Measurements from ENCODE around the gene RGS9.
"Not testable (repeated sequence)": the region's sequence is repeated elsewhere in the genome, so short reads cannot be mapped to it uniquely, and the experiment has no call there.

The RGS9 gene

DNA sequence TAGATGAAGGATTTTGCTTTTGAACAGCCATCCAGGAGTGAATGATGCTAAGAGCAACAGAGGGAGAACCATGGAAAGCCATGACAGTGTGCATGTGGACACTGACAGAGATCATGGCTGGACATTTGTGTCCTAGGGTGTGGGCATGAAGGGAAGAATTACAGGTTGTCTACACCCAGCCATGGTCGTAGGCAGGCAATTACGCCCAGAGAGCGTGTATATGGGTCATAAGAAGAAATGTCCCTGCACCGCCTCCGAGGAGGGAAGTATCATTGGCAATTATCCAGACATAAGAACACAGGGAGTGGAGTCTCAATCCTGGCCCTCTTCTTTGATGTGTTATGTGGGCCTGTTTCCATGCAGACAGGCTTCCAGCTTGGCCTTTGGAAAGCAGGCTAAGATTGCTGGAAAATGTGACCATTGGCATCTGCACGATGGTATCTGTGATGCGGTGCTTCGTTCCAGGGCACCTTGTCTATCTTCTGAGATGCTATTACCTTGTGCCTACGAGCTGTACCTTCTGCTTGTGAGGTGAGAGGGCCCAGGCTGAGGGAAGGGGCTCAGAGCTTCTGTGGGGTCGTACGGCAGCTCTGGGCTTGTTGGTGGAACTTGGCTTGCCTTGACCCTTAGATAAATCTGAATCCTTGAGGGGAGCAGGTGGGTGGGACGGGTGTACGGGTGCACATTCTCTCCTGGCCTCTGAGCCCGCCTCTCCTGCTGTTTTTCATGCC lies 19.8 kb downstream of the RGS9 start:
- no peak for DNase-seq (ENCODE audit: low spot score)

DNA sequence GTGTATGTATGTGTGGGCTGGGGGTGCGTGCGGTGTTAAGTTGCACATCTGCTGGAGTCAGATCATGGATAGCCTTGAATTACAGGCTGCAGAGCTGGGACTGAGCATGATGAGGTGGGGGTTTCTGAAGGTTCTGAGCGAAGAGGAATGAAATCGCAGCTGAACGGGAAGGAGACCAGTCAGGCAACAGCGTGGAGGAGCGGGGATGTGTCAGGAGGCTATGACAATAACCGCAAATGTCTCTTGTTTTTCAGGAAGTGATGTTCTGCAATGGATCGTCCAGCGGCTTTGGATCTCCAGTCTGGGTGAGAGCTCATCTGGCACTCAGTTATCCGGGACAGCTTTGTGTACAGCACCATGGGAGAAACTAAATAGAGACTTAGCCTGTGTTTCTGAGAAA lies 20.9 kb downstream of the RGS9 start:
- DNase-seq (ENCODE audit: low spot score): no peak

DNA sequence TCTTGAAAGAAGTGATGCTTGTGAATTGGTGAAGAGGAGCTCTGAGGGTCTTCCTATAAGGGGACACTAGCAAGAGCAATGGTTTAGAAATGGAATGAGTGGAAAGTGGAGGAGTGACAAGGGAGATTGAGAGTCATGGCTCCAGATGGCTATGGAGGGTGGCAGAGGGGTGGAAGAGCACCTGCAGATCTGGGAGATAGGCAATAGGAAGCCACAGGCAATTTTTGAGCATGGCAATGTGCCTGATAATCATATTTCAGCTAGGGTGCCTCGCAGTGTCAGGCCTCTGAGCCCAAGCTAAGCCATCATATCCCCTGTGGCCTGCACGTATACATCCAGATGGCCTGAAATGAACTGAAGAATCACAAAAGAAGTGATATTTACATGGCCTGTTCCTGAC lies 21.5 kb downstream of the RGS9 start:
- no peak for DNase-seq (ENCODE audit: low spot score)

DNA sequence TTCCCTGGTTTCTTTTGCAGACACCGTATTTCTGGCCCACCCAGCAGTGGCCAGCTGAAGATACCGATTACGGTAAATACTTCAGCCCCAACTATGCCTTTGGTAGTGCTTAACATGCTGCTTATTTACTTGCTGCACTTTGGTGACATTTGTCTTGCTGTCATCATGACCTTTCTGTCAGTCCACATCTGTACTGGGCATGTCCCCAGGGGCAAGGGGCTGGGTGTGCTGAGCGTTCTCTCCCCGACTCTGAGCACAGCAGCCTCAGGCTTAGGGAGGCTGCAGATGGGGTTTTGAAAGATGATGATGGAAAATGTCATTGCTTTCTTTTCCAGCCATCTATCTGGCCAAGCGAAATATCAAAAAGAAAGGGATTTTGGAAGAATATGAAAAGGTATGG lies 23.3 kb downstream of the RGS9 start:
- DNase-seq (ENCODE audit: low spot score): no peak

DNA sequence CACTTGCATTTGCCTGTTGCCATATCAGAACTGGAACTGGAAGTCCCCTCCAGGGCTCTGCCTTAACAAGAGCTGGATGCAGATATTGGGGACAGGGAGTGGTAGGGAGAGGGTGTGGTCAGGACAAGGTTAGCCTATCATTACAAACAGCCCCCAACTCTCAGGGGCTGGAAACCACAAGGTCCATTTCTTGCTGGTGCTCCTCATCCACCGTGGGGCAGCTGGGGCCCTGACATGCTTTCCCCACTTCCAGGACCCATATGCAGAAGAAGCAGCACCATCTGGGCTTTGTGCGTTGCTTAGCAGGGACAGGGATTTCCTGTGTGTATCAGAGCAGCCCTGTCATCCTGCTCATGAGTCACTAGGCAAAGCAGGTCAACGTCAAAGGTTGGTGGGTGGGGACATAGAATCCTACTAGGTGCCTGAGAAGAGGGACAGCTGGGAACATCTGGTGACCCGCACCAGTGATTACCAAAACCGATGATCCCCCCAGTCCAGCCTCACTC lies 26.9 kb downstream of the RGS9 start:
- DNase-seq (ENCODE audit: low spot score): no peak

DNA sequence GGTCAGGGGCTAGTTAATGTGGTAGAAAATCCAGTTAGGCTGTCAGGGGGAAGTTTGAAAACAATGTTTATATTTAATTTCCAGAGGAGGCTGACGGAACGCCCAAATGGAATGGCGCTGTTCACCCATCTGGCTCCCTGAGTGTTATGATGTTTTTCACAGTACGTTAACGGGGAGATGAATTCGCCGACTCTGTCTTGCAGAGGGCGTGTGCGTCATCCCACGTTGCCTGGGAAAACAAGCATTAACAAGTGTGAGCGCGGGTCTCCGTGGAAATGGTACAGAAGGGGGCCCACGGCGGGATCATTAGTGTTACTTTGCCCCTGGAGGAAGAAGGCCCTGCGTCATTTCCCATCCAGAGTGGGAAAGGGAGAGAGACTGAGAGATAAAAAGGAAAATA lies 29.6 kb downstream of the RGS9 start:
- DNase-seq (ENCODE audit: low spot score): no peak

DNA sequence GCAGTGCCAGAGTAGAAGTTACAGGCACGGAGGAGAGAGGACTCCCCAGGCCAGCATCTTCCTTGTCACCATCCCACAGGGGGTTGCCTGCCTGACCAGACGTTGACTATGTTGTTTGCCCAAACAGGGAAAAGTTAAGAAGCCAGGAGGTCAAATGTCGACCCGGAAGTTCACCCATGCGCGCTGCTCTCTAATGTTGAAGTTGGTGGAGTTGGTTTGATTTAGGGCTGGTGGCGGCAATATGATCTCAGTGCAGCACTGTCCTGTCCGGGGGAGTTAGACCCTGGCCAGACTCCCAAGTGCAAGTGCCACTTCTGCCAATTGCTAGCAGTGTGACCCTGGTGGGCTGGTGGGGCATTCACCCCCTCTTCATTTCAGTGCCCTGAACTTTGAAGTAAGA lies 30.4 kb downstream of the RGS9 start:
- no peak for DNase-seq (ENCODE audit: low spot score)

DNA sequence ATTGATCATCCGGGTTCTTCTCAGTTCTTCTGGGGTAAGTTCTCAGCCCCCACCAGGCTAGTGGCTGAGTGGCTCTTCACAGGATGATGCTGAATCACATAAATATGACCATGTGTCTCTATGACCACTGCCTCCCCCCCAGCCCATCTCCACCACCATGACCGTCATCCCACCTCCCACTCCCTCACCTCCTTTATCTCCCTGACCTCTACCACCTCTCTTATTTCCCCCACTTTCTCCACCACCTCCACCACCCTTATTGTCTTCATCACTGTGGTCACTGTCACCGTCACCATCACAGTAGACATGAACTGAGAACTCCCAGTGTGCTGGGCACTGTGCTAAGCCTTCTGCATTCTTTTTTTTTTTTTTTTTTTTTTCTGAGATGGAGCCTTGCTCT lies 32.5 kb downstream of the RGS9 start:
- DNase-seq (ENCODE audit: low spot score): no peak

DNA sequence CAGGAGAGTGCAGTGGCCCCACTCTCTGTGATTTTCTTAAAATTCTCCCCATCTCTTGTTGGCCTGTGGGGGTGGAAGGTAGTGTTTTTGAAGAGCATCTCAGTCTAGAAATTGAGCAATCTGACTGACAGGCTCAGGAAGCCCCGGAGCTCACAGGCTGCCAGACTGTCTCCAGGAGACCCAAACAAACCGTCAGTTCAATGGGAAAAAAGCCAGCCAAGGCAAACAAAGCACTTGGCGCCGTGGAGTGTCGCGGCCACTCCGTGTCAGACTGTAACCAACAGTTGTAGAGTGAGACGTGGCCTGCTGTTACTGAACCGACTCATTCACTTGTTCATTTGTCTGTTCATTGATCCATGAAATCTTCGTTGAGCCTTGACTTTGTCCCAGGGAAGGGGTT lies 33.7 kb downstream of the RGS9 start:
- no peak for DNase-seq (ENCODE audit: low spot score)

DNA sequence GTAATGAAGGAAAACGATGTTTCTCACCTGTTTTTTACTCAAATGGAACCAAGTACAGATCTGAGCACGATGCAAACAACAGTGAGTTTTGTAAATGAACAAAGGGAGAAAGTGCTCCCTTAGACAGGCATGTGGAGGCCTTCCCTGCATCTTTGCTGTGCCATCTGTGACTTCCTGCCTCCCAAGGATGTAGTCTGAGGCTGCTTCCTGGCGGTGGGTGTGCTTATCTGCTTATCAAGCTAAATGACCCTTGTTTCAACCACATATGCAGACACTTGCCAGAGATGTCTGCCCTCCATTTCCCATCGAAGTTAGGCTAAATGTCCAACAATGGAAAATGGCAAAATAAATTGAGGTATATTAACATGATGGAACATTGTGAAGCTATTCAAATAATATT lies 34.6 kb downstream of the RGS9 start:
- no peak for DNase-seq (ENCODE audit: low spot score)

DNA sequence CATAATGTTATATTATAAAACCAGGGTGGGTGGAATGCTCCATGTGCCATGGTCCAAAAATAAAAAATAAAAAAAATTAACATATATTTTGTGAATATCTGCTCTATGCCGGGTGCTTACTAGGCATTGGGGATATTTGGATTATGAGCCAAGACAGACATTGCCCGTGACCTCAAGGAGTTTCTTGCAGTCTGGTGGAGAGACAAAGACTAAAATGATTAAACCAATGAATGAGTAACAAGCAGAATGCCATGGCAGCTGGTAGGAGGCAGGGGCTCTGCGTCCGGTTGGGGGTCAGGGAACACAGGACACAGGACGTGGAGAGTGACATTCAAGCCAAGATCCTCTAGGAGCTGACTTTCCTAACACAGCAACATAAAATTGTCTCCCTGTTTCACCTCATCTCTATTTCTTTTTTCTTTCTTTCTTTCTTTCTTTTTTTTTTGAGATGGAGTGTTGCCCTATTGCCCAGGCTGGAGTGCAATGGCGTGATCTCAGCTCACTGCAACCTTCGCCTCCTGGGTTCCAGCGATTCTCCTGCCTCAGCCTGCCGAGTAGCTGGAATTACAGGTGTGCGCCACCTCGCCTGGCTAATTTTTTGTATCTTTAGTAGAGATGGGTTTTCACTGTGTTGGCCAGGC lies 35.4 kb downstream of the RGS9 start:
- no peak for DNase-seq (ENCODE audit: low spot score)

DNA sequence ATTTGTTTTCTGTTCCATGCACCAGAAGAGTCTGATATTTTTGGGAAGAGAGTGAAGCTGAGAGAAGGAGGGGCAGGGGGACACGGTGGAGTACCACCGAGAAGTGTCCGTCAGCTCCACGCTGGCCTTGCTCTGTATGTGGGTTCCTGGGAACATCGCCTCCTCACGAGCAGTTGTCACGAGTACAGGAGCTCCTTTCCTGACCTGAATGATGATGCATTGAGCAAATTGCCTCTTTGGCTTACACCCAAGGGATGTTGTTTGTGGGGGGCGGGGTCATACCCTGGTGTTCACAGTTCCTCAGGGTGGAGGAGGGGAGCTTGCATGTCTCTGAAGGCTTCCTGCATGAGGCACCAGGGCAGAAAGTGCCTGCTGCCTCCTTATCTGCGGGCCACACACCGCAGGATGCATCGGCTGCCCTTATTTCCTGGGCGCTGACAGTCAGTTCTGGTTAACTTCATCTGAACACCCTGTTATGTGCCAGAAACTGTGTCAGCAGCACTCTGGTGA lies 36.2 kb downstream of the RGS9 start:
- no peak for DNase-seq (ENCODE audit: low spot score)

DNA sequence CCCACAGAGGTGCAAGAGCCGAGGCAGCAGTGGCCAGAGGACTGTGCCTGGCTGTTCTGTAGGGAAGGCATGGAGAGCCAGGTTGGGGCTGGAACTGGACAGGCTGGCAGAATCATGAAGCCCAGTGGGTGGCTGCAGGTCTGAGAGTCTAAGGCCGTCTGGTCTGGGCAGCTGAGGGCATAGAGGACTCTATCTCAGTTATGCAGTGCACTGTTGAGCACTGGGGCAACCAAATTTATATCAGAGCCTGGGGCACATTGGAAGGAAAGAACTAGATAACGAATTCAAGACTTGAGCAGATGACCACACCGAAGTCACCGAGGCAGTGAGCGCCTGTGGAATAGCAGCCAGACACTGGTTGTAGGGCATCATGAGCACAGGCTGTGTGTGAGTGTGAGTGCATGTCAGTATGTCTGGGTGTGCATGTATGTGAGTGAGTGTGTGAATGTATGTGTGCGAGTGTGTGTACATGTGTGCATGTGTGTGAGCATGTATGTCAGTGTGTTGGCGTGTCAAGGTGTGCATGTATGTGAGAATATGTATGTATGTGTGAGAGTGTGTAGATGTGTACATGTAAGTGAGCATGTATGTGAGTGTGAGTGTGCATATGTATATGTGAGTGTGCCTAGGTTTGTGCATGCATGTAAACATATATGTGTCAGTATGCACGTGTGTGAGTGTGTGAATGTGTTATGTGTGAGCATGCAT lies 37.0 kb downstream of the RGS9 start:
- no peak for DNase-seq (ENCODE audit: low spot score)

DNA sequence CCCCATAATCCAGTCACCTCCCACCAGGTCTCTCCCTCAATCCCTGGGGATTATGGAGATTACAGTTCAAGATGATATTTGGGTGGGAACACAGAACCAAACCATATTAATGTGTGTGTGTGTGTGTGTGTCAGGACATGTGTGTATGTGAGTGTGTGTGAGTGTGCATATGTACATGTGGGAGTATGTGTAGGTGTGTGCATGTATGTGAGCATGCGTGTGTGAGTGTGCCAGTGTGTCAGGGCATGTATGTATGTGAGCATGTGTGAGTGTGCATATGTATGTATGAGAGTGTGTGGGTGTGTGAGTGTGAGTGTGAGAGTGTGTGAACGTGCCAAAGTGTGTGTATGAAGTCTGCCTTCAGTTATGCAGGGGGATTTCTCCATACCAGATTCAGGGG lies 37.8 kb downstream of the RGS9 start:
- no peak for DNase-seq (ENCODE audit: low spot score)

DNA sequence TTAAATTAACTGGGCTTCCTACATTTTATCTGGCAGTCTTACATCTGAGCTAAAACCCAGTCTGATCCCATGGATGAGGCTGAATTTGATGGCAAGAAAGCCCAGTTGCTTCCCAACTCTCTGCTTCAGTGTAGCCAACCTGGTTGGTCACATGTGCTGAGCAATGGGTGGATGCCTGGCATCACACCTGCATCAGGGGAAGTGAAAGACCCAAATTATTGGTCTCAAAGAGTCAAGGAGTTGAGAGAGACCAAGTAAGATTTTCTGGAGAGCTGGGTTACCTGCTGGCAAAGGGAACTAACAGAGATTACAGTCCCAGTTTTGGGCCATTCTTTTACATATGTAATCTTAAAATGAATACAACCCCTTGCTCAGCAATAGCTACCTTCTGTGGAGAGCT lies 38.8 kb downstream of the RGS9 start:
- DNase-seq (ENCODE audit: low spot score): no peak

DNA sequence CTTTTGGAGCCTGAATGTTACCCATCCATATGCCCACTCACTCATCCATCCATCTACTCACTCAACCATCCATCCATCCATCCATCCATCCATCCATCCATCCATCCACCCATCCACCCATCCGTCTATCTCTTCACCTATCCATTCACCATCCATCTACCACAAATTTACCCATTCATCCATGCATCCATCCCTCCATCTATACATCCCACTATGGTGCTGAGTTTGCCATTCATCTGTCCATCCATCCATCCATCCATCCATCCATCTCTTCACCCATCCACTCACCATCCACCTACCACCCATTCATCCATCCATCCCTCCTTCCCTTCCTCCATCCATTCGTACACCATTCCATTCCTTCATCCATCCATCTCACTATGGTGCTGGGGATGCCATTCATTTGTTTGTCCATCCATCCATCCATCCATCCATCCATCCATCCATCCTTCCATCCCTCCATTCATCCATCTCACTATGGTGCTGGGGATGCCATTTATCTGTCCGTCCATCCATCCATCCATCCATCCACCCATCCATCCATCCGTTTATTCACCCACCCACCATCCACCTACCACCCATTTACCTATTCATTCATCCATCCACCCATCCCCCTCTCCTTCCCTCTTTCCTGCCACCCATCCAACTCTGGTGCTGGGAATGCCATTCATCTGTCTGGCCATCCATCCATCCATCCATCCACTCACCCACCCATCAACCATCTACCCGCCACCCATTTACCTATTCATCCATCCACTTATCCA lies 39.7 kb downstream of the RGS9 start:
- no peak for DNase-seq (ENCODE audit: low spot score)

DNA sequence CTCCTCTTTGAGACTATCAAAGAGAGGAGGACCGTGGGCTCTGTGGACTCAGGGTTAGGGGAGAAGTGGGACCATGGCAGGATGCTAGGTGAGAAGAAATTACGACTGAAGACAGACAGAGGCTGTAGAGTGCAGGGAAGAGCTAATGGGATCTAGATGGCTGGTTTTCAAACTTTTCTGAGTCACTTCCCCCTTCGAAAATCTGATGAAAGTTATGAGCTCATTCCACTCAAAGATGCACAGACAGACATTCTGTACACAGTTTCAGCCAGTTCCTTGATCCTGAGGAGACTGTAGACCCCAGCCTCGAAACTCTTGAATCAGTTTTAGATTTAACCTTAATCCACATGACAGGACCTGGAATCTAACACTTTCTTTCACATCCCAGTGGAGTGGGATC lies 40.7 kb downstream of the RGS9 start:
- DNase-seq (ENCODE audit: low spot score): no peak

DNA sequence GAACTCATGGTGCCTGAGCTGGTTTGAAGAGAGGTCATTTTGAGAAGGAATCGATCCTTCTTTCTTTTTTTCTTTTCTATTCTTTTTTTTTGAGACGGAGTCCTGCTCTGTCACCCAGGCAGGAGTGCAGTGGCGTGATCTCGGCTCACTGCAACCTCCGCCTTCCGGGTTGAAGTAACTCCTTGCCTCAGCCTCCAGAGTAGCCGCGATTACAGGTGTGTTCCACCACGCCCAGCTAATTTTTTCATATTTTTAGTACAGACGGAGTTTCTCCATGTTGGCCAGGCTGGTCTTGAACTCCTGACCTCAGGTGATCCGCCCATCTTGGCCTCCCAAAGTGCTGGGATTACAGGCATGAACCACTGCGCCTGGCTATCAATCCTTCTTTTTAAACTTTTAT lies 43.1 kb downstream of the RGS9 start:
- DNase-seq (ENCODE audit: low spot score): not testable (repeated sequence)

DNA sequence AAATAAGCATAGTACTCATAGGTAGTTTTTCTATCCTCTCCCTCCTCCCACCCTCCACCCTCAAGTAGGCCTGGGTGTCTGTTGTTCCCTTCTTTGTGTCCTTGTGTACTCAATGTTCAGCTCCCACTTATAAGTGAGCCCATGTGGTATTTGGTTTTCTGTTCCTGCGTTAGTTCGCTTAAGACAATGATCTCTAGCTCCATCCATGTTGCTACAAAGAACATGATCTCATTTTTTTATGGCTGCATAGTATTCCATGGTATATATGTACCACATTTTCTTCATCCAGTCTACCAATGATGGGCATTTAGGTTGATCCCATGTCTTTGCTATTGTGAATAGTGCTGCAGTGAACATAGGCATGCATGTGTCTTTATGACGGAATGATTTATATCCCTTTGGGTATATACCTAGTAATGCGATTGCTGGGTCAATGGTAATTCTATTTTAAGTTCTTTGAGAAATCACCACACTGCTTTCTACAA lies 43.6 kb downstream of the RGS9 start:
- DNase-seq (ENCODE audit: low spot score): not testable (repeated sequence)

DNA sequence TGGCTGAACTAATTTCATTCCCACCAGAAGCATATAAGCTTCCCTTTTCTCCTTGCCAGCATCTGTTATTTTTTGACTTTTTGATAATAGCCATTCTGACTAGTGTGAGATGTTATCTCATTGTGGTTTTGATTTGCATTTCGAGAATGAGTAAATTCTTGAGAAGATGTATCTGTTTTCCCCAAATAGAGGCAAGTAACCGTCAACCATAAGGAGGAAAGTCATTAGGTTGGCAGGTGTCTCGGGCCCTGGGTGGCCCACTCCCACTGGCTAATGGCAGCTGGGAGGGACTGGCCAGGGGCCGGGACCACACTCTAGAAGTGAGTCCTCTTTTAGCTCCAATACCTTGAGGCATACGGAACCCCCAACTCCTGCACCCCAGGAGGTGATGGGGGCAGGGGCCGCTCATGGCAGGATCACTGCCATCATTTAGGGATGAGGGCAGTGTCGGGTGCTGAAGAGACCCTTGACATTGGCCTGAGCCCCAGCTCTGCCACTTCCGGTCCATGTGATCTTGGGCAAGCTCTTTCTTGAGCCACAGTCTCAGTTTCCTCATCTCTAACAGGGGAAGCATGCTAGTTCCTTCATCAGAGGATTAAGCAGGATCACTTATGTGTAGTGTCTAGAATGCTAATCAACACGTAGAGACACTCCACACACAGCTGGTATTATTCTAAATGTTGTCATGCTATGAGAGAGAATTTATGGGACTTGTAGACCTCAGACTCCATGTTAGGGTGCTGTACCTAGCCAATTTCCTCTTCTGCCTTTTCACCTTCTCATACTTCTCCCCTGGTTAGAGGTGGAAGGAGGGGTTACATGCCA lies 44.3 kb downstream of the RGS9 start:
- no peak for DNase-seq (ENCODE audit: low spot score)

DNA sequence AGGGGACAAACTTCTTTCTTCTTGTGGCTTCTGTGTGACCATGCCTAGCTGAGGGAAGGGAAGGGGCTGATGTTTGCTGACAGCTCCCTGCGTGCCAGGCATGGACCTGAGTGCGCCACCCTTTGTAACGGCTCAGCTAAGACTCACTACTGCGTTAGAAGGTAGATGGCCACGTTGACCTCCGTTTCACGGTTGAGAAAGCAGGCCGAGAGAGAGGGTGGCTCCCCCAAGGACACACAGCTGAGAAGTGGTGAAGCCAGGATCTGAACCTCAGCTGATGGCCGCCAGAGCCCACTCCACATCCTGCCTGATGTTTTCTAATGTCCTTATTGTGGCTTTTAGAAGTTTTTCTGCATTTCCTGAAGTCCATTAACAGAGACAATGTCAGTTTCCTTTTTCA lies 45.1 kb downstream of the RGS9 start:
- DNase-seq (ENCODE audit: low spot score): no peak
